Measurements from ENCODE around the gene IKZF4.

DNA sequence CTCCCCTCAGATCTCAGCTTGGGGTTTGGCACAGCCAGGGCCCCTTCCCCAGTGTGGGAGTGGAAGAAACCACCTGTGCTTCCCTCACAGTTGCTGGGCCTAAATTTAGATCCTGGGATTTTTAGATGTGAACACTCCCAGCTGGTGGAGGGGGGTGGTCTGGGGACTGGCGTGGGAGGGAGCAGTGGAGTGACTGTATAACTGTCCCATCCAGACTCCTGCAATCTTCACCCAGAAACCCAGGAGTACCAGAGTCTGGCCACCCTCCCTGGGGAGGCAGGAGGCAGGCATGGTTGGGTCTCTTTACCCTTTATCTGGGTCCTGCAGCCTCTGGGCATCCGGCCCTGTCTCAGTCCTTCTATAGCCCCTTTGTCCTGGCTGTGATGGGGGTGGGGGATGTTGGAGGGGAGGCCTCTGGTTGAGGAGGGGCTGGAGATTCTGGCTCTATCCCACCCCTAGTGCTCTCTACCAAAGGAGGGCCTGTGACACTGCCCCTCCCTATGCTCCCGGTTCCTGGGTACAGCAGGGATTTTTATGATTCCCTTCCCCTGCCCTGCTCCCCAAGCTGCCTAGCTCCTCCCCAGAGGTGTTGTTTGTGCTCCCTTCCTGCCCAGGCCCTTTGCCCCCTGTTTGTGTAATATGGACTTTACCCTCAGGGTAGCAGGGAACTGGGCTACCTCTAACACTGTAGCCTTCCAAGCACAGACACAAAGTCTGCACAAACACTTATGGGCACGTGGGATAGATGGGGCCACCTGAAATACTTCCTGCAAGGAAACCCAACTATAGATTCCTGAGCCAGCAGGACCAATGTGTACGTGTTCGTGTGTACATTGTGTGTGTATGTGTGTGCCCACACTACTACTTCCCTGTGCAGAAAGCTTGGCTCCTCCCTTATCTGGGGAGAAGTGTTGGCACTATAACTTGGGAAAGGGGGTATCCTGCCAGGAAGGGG lies 60.8 kb downstream of the IKZF4 start:
- TF ChIP-seq POLR2A (IDR thresholded peaks at IDR 0.05; ENCODE audit: low read length), result no peak
- no peak for TF ChIP-seq GATA1 (IDR thresholded peaks at IDR 0.05; ENCODE audit: low read depth, low read length)
